ENCODE data around the gene ADGRE1.

GRCh38 chr19:6976197-6976596, 88.8 kb downstream of the ADGRE1 start:
- no peak for TF ChIP-seq CTCF (IDR thresholded peaks at IDR 0.05; ENCODE audit: insufficient read depth, low read length, poor library complexity, severe bottlenecking)
- TF ChIP-seq EZH2phosphoT487 (conservative IDR thresholded peaks at IDR 0.05; ENCODE audit: low read length): no peak
